Gastrocnemius medialis (tissue), 4 donors: Measurements from ENCODE around the gene AHI1. TPM values are rescaled to one million over a fixed set of nuclear protein-coding genes. Genes with fewer than 3 reads are reported as not detected.
"Not testable (repeated sequence)": the region's sequence is repeated elsewhere in the genome, so short reads cannot be mapped to it uniquely, and the experiment has no call there.

Source experiments
- ATAC-seq, 2 donors: fragments of 150-250 bp; one replicate each; pipeline ENCODE4 v1.9.1; 2016
- DNase-seq, 2 donors: peaks; one replicate each; pipeline ENCODE4 v3.0.0-alpha.2; 2019
- H3K27ac ChIP-seq, 4 donors: fragments of 200-600 bp; sonication (generic); 1 replicate in 1 of 4; 2 replicates in 3 of 4; pipeline ENCODE4 v1.5.1; 2016 to 2018; ENCODE audit warnings: mild to moderate bottlenecking in 2 of 4, moderate library complexity in 1 of 4
- H3K27me3 ChIP-seq, 3 donors: fragments of 200-600 bp; sonication (generic) in 2 of 3; 1 replicate in 1 of 3; 2 replicates in 2 of 3; pipeline versions ENCODE4 v1.5.1 to v1.6.0; 2016 to 2019; ENCODE audit warnings: mild to moderate bottlenecking in 1 of 3, moderate library complexity in 1 of 3
- H3K36me3 ChIP-seq, 2 donors: fragments of 200-600 bp; sonication (generic) in 1 of 2; one replicate each; pipeline ENCODE4 v1.5.1; 2017 to 2018
- H3K4me1 ChIP-seq, 2 donors: fragments of 200-600 bp; sonication (generic) in 1 of 2; one replicate each; pipeline ENCODE4 v1.5.1; 2016 to 2017; ENCODE audit warnings: mild to moderate bottlenecking in 2 of 2
- H3K4me3 ChIP-seq, 4 donors: fragments of 200-600 bp; sonication (generic) in 3 of 4; 1 replicate in 1 of 4; 2 replicates in 3 of 4; pipeline ENCODE4 v1.5.1; 2016 to 2019; ENCODE audit warnings: mild to moderate bottlenecking in 2 of 4
- H3K9me3 ChIP-seq, 3 donors: fragments of 200-600 bp; sonication (generic) in 2 of 3; 1 replicate in 1 of 3; 2 replicates in 2 of 3; pipeline ENCODE4 v1.5.1; 2016 to 2019
- POLR2A ChIP-seq, 2 donors: fragments of 450-650 bp; IDR thresholded peaks; one replicate each; pipeline ENCODE4 v1.6.1; 2017; ENCODE audit warnings: antibody characterized with exemption in 2 of 2, mild to moderate bottlenecking in 2 of 2, moderate library complexity in 2 of 2
- in situ Hi-C, 4 donors: fragments of 200-750 bp; cut with MboI; loops; one replicate each; pipeline versions ENCODE4 v1.15.0 to v1.8.0; 2017; ENCODE audit warnings: low sequenced_read_pairs in 4 of 4
- intact Hi-C: fragments of 100-400 bp; cut with DNase I; formaldehyde crosslinking; loops from one replicate; pipeline ENCODE4 v1.15.1; 2023; ENCODE audit warnings: low total_unique reads
- total RNA-seq, 4 donors: library from RNA; depleted of rRNA; stranded (reverse); fragments of >200 nt; gene quantifications; one replicate each; pipeline versions ENCODE4 v1.1.0 to v1.2.3, GENCODE V29; 2016
- TF ChIP-seq, protein P1 (sequence below), 5 experiments: fragments of 450-650 bp in 3 of 5; fragments of 200-600 bp in 2 of 5; sonication (generic) in 2 of 5; IDR thresholded peaks in 4 of 5; conservative IDR thresholded peaks in 1 of 5; 1 replicate in 4 of 5; 2 replicates in 1 of 5; pipeline ENCODE4 v1.5.1; 2016 to 2019; ENCODE audit warnings: antibody characterized with exemption in 5 of 5, mild to moderate bottlenecking in 3 of 5, moderate library complexity in 3 of 5

AHI1 gene
- total RNA-seq, 4 donors from 2014 or later = 3.5 to 16.8 (median 8.2) TPM

DNA sequence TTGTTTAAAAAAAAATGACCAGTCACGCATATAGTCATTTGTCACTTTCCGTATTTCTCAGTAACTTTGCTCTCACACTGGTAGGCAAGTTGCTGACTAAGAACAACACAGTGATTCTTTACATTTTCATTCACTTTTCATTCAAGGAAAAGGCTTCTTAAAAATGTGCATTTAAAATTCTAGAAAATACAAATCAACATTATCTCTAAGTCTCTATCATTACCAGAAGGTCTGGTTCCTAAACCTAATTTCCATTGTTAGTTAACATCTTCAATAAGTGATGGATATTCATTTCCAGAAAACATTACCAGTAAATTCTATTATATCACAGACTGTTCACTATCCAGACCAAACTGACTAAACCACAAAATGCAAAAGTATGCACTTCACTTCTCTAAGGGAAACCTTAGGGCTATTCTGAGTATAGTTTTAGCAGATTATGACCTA lies 115.3 kb downstream of the AHI1 start:
- TF ChIP-seq, protein P1, sequence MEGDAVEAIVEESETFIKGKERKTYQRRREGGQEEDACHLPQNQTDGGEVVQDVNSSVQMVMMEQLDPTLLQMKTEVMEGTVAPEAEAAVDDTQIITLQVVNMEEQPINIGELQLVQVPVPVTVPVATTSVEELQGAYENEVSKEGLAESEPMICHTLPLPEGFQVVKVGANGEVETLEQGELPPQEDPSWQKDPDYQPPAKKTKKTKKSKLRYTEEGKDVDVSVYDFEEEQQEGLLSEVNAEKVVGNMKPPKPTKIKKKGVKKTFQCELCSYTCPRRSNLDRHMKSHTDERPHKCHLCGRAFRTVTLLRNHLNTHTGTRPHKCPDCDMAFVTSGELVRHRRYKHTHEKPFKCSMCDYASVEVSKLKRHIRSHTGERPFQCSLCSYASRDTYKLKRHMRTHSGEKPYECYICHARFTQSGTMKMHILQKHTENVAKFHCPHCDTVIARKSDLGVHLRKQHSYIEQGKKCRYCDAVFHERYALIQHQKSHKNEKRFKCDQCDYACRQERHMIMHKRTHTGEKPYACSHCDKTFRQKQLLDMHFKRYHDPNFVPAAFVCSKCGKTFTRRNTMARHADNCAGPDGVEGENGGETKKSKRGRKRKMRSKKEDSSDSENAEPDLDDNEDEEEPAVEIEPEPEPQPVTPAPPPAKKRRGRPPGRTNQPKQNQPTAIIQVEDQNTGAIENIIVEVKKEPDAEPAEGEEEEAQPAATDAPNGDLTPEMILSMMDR (IDR thresholded peaks at IDR 0.05 in 4 of 5, conservative IDR thresholded peaks at IDR 0.05 in 1 of 5) = no peak
- no peak for TF ChIP-seq POLR2A (IDR thresholded peaks at IDR 0.05)
- in situ Hi-C loops (no loop called here), intact Hi-C loops (no loop called here)
- no peaks in the 10 kb centered on the region for H3K9me3 ChIP-seq
- H3K27me3 ChIP-seq = no peaks in the 10 kb centered on the region
- H3K4me1 ChIP-seq = no peaks in the 10 kb centered on the region
- no peak overlapping the region for H3K4me3 ChIP-seq
- DNase-seq = no peak
- H3K36me3 ChIP-seq = no peaks in the 10 kb centered on the region
- no peak for ATAC-seq
- no peak overlapping the region for H3K27ac ChIP-seq

DNA sequence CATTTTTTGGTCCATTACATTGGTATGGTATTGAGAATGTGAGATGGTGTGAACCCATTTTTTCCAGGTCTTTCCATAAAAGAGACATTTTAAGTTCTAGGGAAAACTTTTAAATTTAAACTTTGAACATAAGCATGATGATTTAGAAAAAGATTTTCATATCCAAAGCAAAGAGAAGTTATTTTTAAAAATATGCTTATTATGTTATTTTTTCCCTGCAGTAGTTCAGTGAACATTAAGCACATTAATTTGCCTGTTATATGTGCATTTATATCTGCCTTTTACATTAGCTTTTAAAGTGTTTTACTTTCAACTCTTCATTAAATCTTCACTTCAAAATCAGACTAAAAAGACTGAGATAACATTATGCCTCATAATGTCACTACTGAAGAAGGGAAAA lies 116.7 kb downstream of the AHI1 start:
- Histone ChIP-seq H3K4me1 (no peaks in the 10 kb centered on the region), H3K27ac (no peak overlapping the region), H3K4me3 (no peak overlapping the region), H3K27me3 (no peaks in the 10 kb centered on the region), H3K36me3 (no peaks in the 10 kb centered on the region), H3K9me3 (no peaks in the 10 kb centered on the region)
- intact Hi-C loops = no loop called here
- in situ Hi-C loops = no loop called here
- TF ChIP-seq, protein P1 (IDR thresholded peaks at IDR 0.05 in 4 of 5, conservative IDR thresholded peaks at IDR 0.05 in 1 of 5) = no peak
- no peak for TF ChIP-seq POLR2A (IDR thresholded peaks at IDR 0.05)
- DNase-seq (no peak), ATAC-seq (no peak)

DNA sequence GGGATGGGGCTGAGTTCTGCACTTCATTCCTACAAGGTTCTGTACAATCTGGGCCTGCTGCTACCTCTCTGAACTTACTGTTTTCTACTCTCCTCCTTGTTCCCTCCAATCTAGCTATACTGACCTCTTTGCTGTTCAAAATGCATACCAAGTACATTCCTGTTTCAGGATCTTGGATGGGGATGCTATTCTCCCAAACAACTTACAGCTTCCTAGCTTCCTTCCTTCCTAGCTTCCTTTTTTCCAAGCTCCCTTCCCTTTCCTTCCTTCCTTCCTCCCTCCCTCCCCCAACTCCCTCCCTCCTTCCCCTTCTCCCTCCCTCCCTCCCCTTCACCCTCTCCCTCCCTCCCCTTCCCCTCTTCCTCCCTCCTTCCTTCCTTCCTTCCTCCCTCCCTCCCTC lies 117.9 kb downstream of the AHI1 start:
- DNase-seq (no peak), ATAC-seq (no peak)
- in situ Hi-C loops (no loop called here), intact Hi-C loops (no loop called here)
- H3K27ac ChIP-seq = no peak overlapping the region
- H3K4me3 ChIP-seq = no peak overlapping the region
- H3K27me3 ChIP-seq = no peaks in the 10 kb centered on the region
- TF ChIP-seq POLR2A (IDR thresholded peaks at IDR 0.05) = no peak
- TF ChIP-seq, protein P1 (IDR thresholded peaks at IDR 0.05 in 4 of 5, conservative IDR thresholded peaks at IDR 0.05 in 1 of 5) = no peak
- no peaks in the 10 kb centered on the region for H3K4me1 ChIP-seq
- H3K36me3 ChIP-seq = no peaks in the 10 kb centered on the region
- H3K9me3 ChIP-seq = no peaks in the 10 kb centered on the region

DNA sequence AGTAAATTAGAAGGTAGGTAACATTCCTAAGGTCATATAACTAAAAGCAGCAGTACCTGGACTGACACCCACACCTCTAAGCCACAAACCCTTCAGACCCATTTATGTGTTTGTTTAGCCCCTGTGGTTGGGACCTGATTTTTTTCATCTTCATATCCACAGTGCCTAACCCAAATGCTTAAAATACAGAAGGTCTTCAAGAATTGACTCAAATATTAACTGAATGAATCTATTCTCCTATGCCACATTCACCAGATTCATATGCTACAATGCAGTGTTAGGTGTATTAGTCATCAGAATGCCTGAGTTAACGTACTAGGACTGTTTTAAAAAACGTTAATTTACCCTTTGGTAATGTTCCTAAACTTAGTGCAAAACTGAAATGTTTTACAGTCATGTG lies 124.8 kb downstream of the AHI1 start:
- H3K36me3 ChIP-seq = no peaks in the 10 kb centered on the region
- no peaks in the 10 kb centered on the region for H3K4me1 ChIP-seq
- intact Hi-C loops = no loop called here
- TF ChIP-seq, protein P1 (IDR thresholded peaks at IDR 0.05 in 4 of 5, conservative IDR thresholded peaks at IDR 0.05 in 1 of 5) = no peak
- no peak for TF ChIP-seq POLR2A (IDR thresholded peaks at IDR 0.05)
- H3K4me3 ChIP-seq = no peak overlapping the region
- H3K27ac ChIP-seq = no peak overlapping the region
- H3K27me3 ChIP-seq = no peaks in the 10 kb centered on the region
- in situ Hi-C loops = no loop called here
- no peaks in the 10 kb centered on the region for H3K9me3 ChIP-seq
- ATAC-seq = no peak
- no peak for DNase-seq

DNA sequence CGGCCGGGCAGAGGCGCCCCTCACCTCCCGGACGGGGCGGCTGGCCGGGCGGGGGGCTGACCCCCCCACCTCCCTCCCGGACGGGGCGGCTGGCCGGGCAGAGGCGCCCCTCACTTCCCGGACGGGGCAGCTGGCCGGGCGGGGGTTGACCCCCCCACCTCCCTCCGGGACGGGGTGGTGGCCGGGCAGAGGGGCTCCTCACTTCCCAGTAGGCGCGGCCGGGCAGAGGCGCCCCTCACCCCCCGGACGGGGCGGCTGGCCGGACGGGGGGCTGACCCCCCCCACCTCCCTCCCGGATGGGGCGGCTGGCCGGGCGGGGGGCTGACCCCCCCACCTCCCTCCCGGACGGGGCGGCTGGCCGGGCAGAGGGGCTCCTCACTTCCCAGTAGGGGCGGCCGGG lies 133.9 kb downstream of the AHI1 start:
- H3K4me1 ChIP-seq, H3K4me3 ChIP-seq, H3K27ac ChIP-seq, H3K9me3 ChIP-seq, intact Hi-C loops, H3K27me3 ChIP-seq, ATAC-seq, in situ Hi-C loops, H3K36me3 ChIP-seq, DNase-seq: not testable (repeated sequence)
